ENCODE measurements around the gene SLC26A8. TPM values are rescaled to one million over a fixed set of nuclear protein-coding genes. Genes with fewer than 3 reads are reported as not detected.
"Not testable (repeated sequence)": the region's sequence is repeated elsewhere in the genome, so short reads cannot be mapped to it uniquely, and the experiment has no call there.

SLC26A8 gene
- polyA plus RNA-seq, 6 donors from 2014 or later = not detected

- Mint-ChIP-seq H3K4me1 (no peaks in the 10 kb centered on the region), H3K9me3 (peaks cover 0 to 18% (median 8%) of the 10 kb centered on the region in 7 donors), H3K27ac (no peak overlapping the region), H3K27me3 (peaks cover 6 to 16% (median 11%) of the 10 kb centered on the region in 3 donors), H3K4me3 (no peak overlapping the region), H3K36me3 (peaks cover 3 to 32% of the 10 kb centered on the region in 2 donors)
- ATAC-seq (ENCODE audit: low read depth in 2 of 2) = no peak
- no peak for DNase-seq
Observed at GRCh38 chr6:35943390-35943789, 81.1 kb downstream of the SLC26A8 start.

- H3K36me3 Mint-ChIP-seq = peaks cover 3 to 32% of the 10 kb centered on the region in 2 donors
- no peak for DNase-seq
- H3K27me3 Mint-ChIP-seq = peaks cover 6 to 16% (median 11%) of the 10 kb centered on the region in 3 donors
- no peak for ATAC-seq (ENCODE audit: low read depth in 2 of 2)
- no peak overlapping the region for H3K27ac Mint-ChIP-seq
- no peak overlapping the region for H3K4me3 Mint-ChIP-seq
- H3K4me1 Mint-ChIP-seq = no peaks in the 10 kb centered on the region
- H3K9me3 Mint-ChIP-seq = peaks cover 0 to 22% (median 8%) of the 10 kb centered on the region in 7 donors
Observed at GRCh38 chr6:35942355-35942754, 82.1 kb downstream of the SLC26A8 start.

DNA sequence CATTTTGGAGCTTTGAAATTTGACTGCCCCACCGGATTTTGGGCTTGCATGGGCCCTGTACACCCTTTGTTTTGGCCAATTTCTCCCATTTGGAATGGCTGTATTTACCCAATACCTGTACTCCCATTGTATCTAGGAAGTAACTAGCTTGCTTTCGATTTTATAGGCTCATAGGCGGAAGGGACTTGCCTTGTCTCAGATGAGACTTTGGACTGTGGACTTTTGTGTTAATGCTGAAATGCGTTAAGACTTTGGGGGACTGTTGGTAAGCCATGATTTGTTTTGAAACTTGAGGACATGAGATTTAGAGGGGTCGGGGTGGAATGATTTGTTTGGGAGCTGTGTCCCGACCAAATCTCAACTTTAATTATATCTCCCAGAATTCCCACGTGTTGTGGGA lies 83.3 kb downstream of the SLC26A8 start:
- not testable (repeated sequence) for ATAC-seq (ENCODE audit: low read depth in 2 of 2); H3K4me1 Mint-ChIP-seq; DNase-seq; H3K27ac Mint-ChIP-seq; H3K4me3 Mint-ChIP-seq
- Mint-ChIP-seq H3K27me3 (peaks cover 6 to 18% (median 18%) of the 10 kb centered on the region in 3 donors), H3K9me3 (peaks cover 0 to 28% (median 10%) of the 10 kb centered on the region in 7 donors), H3K36me3 (peaks cover 3 to 32% of the 10 kb centered on the region in 2 donors)

DNA sequence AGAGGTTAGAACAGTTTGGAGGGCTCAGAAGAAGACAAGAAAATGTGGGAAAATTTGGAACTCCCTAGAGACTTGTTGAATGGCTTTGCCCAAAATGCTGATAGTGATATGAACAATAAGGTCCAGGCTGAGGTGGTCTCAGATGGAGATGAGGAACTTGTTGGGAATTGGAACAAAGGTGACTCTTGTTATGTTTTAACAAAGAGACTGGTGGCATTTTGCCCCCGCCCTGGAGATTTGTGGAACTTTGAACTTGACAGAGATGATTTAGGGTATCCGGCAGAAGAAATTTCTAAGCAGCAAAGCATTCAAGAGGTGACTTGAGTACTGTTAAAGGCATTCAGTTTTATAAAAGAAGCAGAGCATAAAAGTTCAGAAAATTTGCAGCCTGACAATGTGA lies 84.4 kb downstream of the SLC26A8 start:
- not testable (repeated sequence) for H3K27ac Mint-ChIP-seq; DNase-seq; ATAC-seq (ENCODE audit: low read depth in 2 of 2); H3K4me1 Mint-ChIP-seq; H3K4me3 Mint-ChIP-seq
- H3K27me3 Mint-ChIP-seq = peaks cover 6 to 16% (median 10%) of the 10 kb centered on the region in 3 donors
- peaks cover under 1 to 24% of the 10 kb centered on the region in 2 donors for H3K36me3 Mint-ChIP-seq
- peaks cover 0 to 28% (median 9%) of the 10 kb centered on the region in 7 donors for H3K9me3 Mint-ChIP-seq

DNA sequence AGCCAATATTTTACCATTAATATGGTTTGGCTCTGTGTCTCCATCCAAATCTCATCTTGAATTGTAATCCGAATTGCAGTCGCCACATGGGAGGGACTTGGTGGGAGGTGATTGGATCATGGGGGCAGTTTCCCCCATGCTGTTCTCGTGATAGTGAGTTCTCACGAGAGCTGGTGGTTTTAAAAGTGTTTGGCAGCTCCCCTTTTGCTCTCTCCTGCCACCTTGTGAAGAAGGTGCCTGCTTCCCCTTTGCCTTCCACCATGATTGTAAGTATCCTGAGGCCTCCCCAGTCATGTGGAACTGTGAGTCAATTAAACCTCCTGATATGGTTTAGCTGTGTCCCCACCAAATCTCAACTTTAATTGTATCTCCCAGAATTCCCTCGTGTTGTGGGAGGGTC lies 85.2 kb downstream of the SLC26A8 start:
- not testable (repeated sequence) for ATAC-seq (ENCODE audit: low read depth in 2 of 2); H3K4me1 Mint-ChIP-seq; H3K27ac Mint-ChIP-seq; H3K4me3 Mint-ChIP-seq; DNase-seq
- H3K27me3 Mint-ChIP-seq = peaks cover 6 to 16% (median 7%) of the 10 kb centered on the region in 3 donors
- peaks cover 0 to 24% of the 10 kb centered on the region in 2 donors for H3K36me3 Mint-ChIP-seq
- H3K9me3 Mint-ChIP-seq = peaks cover 0 to 28% (median 9%) of the 10 kb centered on the region in 7 donors

DNA sequence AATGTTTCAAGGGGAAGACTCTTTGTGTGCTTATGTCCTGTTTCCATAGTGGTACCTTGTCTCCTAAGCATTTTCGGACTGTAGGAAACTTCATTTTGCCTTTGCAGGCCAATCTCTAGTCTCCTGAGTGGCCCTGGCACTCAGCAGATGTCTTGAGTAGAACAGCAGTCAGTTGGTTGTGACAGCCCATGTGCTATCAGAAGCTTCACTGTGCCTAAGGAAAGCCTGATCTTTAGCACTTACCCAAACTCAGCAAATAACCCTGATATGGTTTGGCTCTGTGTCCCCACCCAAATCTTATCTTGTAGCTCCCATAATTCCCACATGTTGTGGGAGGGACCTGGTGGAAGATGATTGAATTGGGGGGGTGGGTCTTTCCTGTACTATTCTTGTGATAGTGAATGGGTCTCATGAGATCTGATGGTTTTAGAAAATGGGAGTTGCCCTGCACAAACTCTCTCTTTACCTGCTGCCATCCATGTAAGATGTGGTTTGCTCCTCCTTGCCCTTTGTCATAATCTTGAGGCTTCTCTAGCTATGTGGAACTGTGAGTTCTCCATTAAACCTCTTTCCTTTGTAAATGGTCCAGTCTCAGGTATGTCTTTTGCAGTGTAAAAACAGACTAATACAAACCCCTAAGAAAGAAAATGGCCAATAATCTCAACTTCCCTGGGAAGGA lies 87.6 kb downstream of the SLC26A8 start:
- Mint-ChIP-seq H3K27ac (no peak overlapping the region), H3K9me3 (peaks cover 0 to 22% (median 8%) of the 10 kb centered on the region in 7 donors), H3K36me3 (peaks cover 0 to 22% of the 10 kb centered on the region in 2 donors), H3K4me1 (no peaks in the 10 kb centered on the region), H3K4me3 (no peak overlapping the region), H3K27me3 (peaks cover 0 to 12% (median 7%) of the 10 kb centered on the region in 3 donors)
- DNase-seq = no peak
- no peak for ATAC-seq (ENCODE audit: low read depth in 2 of 2)

DNA sequence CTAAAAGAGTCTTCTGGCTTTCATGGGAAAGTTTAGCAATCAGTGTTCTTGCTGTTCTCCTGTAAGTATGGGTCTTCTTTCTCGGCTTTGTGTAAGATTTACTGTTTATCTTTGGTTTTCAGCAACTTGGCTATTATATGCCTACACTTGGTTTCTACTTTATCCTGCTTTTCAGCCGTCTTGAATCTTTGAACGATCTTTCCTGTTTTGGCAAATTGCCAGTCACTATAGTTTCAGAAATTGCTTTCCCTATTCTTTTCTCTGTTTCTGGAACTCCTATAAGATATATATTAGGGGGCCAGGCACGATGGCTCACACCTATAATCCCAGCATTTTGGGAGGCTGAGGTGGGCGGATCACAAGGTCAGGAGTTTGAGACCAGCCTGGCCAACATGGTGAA lies 89.0 kb downstream of the SLC26A8 start:
- Mint-ChIP-seq H3K4me1 (no peaks in the 10 kb centered on the region), H3K27ac (no peak overlapping the region), H3K9me3 (peaks cover 0 to 14% (median 8%) of the 10 kb centered on the region in 7 donors), H3K4me3 (no peak overlapping the region), H3K27me3 (peaks cover 0 to 8% (median 7%) of the 10 kb centered on the region in 3 donors), H3K36me3 (peaks cover 0 to 13% of the 10 kb centered on the region in 2 donors)
- no peak for DNase-seq
- ATAC-seq (ENCODE audit: low read depth in 2 of 2) = no peak

DNA sequence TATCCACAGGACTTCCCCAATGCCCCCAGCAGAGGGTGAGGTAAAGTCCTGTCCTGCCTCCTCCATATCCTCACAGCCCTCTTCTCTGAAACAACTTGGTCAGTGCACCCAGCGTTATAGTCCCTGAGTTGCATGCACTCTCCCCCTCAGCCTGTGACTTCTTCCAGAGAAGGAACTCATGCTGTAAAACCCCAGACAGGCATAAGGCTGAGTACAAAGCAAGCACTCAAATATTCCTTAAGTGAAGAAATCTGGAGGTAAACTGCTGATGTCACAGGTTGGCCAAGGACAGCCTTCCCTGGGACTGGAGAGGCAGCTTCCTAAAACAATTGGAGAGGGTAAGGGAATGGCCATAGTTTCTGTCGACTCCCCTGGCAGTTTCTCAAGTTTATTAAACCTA lies 90.6 kb downstream of the SLC26A8 start:
- Mint-ChIP-seq H3K27ac (no peak overlapping the region), H3K27me3 (peaks cover 0 to 7% (median 4%) of the 10 kb centered on the region in 3 donors), H3K4me3 (no peak overlapping the region), H3K36me3 (no peaks in the 10 kb centered on the region), H3K4me1 (no peaks in the 10 kb centered on the region), H3K9me3 (peaks cover 0 to 10% (median 4%) of the 10 kb centered on the region in 7 donors)
- ATAC-seq (ENCODE audit: low read depth in 2 of 2) (no peak), DNase-seq (no peak)

GRCh38 chr6:35931873-35932272 lies 92.6 kb downstream of the SLC26A8 start:
- H3K9me3 Mint-ChIP-seq; DNase-seq; H3K27me3 Mint-ChIP-seq; ATAC-seq (ENCODE audit: low read depth in 2 of 2); H3K27ac Mint-ChIP-seq; H3K36me3 Mint-ChIP-seq; H3K4me1 Mint-ChIP-seq: not testable (repeated sequence)
- peak overlapping the region; percentile 10 to 85 (median 46) for H3K4me3 Mint-ChIP-seq

DNA sequence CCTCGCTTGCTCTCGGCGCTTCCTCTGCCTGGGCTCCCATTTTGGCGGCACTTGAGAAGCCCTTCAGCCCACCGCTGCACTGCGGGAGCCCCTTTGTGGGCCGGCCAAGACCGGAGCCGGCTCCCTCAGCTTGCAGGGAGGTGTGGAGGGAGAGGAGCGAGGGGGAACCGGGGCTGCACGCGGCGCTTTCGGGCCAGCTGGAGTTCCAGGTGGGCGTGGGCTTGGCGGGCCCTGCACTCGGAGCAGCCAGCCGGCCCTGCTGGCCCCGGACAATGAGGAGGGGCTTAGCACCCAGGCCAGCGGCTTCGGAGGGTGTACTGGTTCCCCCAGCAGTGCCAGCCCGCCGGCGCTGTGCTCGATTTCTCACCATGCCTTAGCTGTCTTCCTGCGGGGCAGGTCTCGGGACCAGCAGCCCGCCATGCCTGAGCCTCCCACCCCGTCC lies 93.3 kb downstream of the SLC26A8 start:
- Mint-ChIP-seq H3K9me3 (peaks cover 0 to 2% (median 0%) of the 10 kb centered on the region in 7 donors), H3K36me3 (no peaks in the 10 kb centered on the region), H3K27ac (no peak overlapping the region), H3K27me3 (peaks cover 0 to 2% (median 0%) of the 10 kb centered on the region in 3 donors), H3K4me3 (no peak overlapping the region), H3K4me1 (no peaks in the 10 kb centered on the region)
- ATAC-seq (ENCODE audit: low read depth in 2 of 2) (no peak), DNase-seq (no peak)

GRCh38 chr6:35929601-35930000 lies 94.8 kb downstream of the SLC26A8 start:
- peaks cover 0 to 2% (median 0%) of the 10 kb centered on the region in 7 donors for H3K9me3 Mint-ChIP-seq
- ATAC-seq (ENCODE audit: low read depth in 2 of 2) (no peak), DNase-seq (no peak)
- no peaks in the 10 kb centered on the region for H3K4me1 Mint-ChIP-seq
- H3K36me3 Mint-ChIP-seq = no peaks in the 10 kb centered on the region
- H3K27me3 Mint-ChIP-seq = no peaks in the 10 kb centered on the region
- no peak overlapping the region for H3K27ac Mint-ChIP-seq
- H3K4me3 Mint-ChIP-seq = no peak overlapping the region

GRCh38 chr6:35926509-35927215 lies 97.8 kb downstream of the SLC26A8 start:
- Mint-ChIP-seq H3K4me3 (peak overlapping the region in 1 of 8 donors; percentile 27), H3K27ac (no peak overlapping the region), H3K4me1 (peaks cover 6 to 11% (median 6%) of the 10 kb centered on the region in 3 donors), H3K27me3 (no peaks in the 10 kb centered on the region), H3K36me3 (no peaks in the 10 kb centered on the region), H3K9me3 (no peaks in the 10 kb centered on the region)
- no peak for DNase-seq
- ATAC-seq (ENCODE audit: low read depth in 2 of 2) = no peak

GRCh38 chr6:35925961-35926360 lies 98.5 kb downstream of the SLC26A8 start:
- H3K4me3 Mint-ChIP-seq = no peak overlapping the region
- H3K9me3 Mint-ChIP-seq = no peaks in the 10 kb centered on the region
- ATAC-seq (ENCODE audit: low read depth in 2 of 2) (no peak), DNase-seq (no peak)
- peak overlapping the region in 1 of 6 donors; percentile 75 for H3K27ac Mint-ChIP-seq
- H3K27me3 Mint-ChIP-seq = no peaks in the 10 kb centered on the region
- no peaks in the 10 kb centered on the region for H3K36me3 Mint-ChIP-seq
- peaks cover 9 to 18% (median 13%) of the 10 kb centered on the region in 3 donors for H3K4me1 Mint-ChIP-seq

DNA sequence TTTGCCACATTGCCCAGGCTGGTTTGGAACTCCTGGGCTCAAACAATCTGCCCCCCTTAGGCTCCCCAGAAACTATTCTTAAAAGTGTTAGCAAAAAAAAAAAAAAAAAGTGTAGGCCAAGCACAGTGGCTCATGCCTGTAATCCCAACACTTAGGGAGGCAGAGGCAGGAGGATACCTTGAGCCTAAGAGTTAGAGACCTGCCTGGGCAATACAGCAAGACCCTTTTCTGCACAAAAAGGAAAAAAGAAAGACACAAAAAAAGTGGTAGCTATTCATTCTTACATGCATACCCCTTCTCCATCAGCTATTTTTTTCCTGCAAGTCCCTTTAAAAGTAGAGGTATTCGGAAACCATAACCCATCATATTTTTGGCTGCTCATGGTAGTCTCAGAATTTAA lies 100.3 kb downstream of the SLC26A8 start:
- no peaks in the 10 kb centered on the region for H3K27me3 Mint-ChIP-seq
- no peaks in the 10 kb centered on the region for H3K9me3 Mint-ChIP-seq
- no peak for DNase-seq
- no peak overlapping the region for H3K27ac Mint-ChIP-seq
- ATAC-seq (ENCODE audit: low read depth in 2 of 2) = no peak
- no peaks in the 10 kb centered on the region for H3K36me3 Mint-ChIP-seq
- H3K4me3 Mint-ChIP-seq = peak overlapping the region in 3 of 8 donors; percentile 22 to 82 (median 69)
- H3K4me1 Mint-ChIP-seq = peaks cover 20 to 30% (median 24%) of the 10 kb centered on the region in 3 donors
